ENCODE results near the gene PRDM15. TPM values are rescaled to one million over a fixed set of nuclear protein-coding genes. Genes with fewer than 3 reads are reported as not detected.
A peak's percentile ranks its signal among the peaks of the same experiment; 100 is the strongest.

The PRDM15 gene
- 10 to 100 TPM in 1 of 4 donors, 1 to 10 TPM in 3; 4.7 to 12.3 (median 7.3) TPM for total RNA-seq

- WGBS, 2 donors, result 7 to 16% methylated on average over 8 to 30 of the region's 89 CpGs
- intact Hi-C loops (cut with DNase I), result no loop called here
Measured at GRCh38 chr21:41879190-41879998, at the start of gene PRDM15. Gene PRDM15 (minus strand): TSS chr21:41879344. CDS start chr21:41860363, 18,981 bp downstream.

GRCh38 chr21:41928621-41929220, 49.6 kb upstream of the PRDM15 start:
- Histone ChIP-seq H3K36me3 (no peaks in the 10 kb centered on the region), H3K27me3 (no peaks in the 10 kb centered on the region), H3K9me3 (no peaks in the 10 kb centered on the region), H3K4me1 (peaks cover 26 to 55% of the 10 kb centered on the region in 2 donors), H3K4me3 (replicated peaks in 1 of 3) (no peak overlapping the region), H3K27ac (peak overlapping the region in 1 of 3 donors; percentile 91)
- no peak for DNase-seq
- intact Hi-C loops (cut with DNase I), result no loop called here
- 74 to 84% methylated on average over 10 of the region's 10 CpGs for WGBS, 2 donors
- TF ChIP-seq CTCF (IDR thresholded peaks at IDR 0.05) (no peak), POLR2A (IDR thresholded peaks at IDR 0.05) (no peak)

More at GRCh38 chr21:41879190-41879998, at the start of gene PRDM15:
- Histone ChIP-seq H3K9me3 (no peaks in the 10 kb centered on the region), H3K27ac (peak within 1 kb of the TSS; percentile 51 to 73 (median 68)), H3K36me3 (no peaks in the 10 kb centered on the region), H3K4me3 (replicated peaks in 1 of 3) (peak within 1 kb of the TSS; percentile 66 to 70 (median 68)), H3K4me1 (peaks cover 6 to 10% of the 10 kb centered on the region in 2 donors), H3K27me3 (no peaks in the 10 kb centered on the region)
- no peak for TF ChIP-seq POLR2A (IDR thresholded peaks at IDR 0.05)
- peak in 1 of 6 experiments; percentile 12 for TF ChIP-seq CTCF (IDR thresholded peaks at IDR 0.05)
- DNase-seq, result peak; percentile 78 to 82

GRCh38 chr21:41927727-41928409, 48.7 kb upstream of the PRDM15 start:
- Histone ChIP-seq H3K27ac (peak overlapping the region in 2 of 3 donors; percentile 79 to 91), H3K27me3 (no peaks in the 10 kb centered on the region), H3K4me3 (replicated peaks in 1 of 3) (no peak overlapping the region), H3K36me3 (no peaks in the 10 kb centered on the region), H3K4me1 (peaks cover 27 to 49% of the 10 kb centered on the region in 2 donors), H3K9me3 (no peaks in the 10 kb centered on the region)
- intact Hi-C loops (cut with DNase I), result no loop called here
- whole genome bisulfite sequencing, 2 donors, result 90 to 95% methylated on average over 17 of the region's 17 CpGs
- TF ChIP-seq CTCF (IDR thresholded peaks at IDR 0.05) (no peak), POLR2A (IDR thresholded peaks at IDR 0.05) (no peak)
- no peak for DNase-seq

- 33 to 41% methylated on average over 3 of the region's 3 CpGs for WGBS, 2 donors
- TF ChIP-seq CTCF (IDR thresholded peaks at IDR 0.05), result no peak
- TF ChIP-seq POLR2A (IDR thresholded peaks at IDR 0.05), result no peak
- no peaks in the 10 kb centered on the region for H3K36me3 ChIP-seq
- peaks cover 27 to 43% of the 10 kb centered on the region in 2 donors for H3K4me1 ChIP-seq
- peak overlapping the region; percentile 79 to 91 (median 80) for H3K27ac ChIP-seq
- no peak for DNase-seq
- H3K27me3 ChIP-seq, result no peaks in the 10 kb centered on the region
- no peaks in the 10 kb centered on the region for H3K9me3 ChIP-seq
- H3K4me3 ChIP-seq (replicated peaks in 1 of 3), result peak overlapping the region in 1 of 3 donors; percentile 21
- intact Hi-C loops (cut with DNase I), result no loop called here
Measured at GRCh38 chr21:41926807-41927171, 47.6 kb upstream of the PRDM15 start.

All from thyroid gland (tissue), 4 donors.